ENCODE measurements around the gene SKOR1. TPM values are rescaled to one million over a fixed set of nuclear protein-coding genes. Genes with fewer than 3 reads are reported as not detected.

Gene SKOR1
- 0.13 and 1.5 TPM in 2 replicates for total RNA-seq

GRCh38 chr15:67824976-67825880, at the start of gene SKOR1:
TSS of gene SKOR1 (plus strand) at chr15:67825509. CDS start at chr15:67825603, 94 bp downstream.

GRCh38 chr15:67839929-67840748, 14.8 kb downstream of the SKOR1 start, which contains the start of gene RNU6-1:
TSS of gene RNU6-1 (minus strand) at chr15:67840045.

Other genes with a start within 250 kb of the SKOR1 start
- not detected in 2 replicates for gene RNU6-1, start 14.5 kb downstream of the SKOR1 start, total RNA-seq
- gene PIAS1, start 228.8 kb downstream of the SKOR1 start, total RNA-seq, result 7.4 and 11.9 TPM in 2 replicates